ENCODE results near the gene ADAMTS6. TPM values are rescaled to one million over a fixed set of nuclear protein-coding genes. Genes with fewer than 3 reads are reported as not detected.

The ADAMTS6 gene
- total RNA-seq, 2 donors from 2014 or later, result 0.12 to 0.77 TPM

- no peak overlapping the region for H3K9ac ChIP-seq (ENCODE audit: low read depth in 2 of 2, low read length in 2 of 2)
- no peaks in the 10 kb centered on the region for H3K9me3 ChIP-seq
- no peak overlapping the region for H3K27ac ChIP-seq
- no peaks in the 10 kb centered on the region for H3K27me3 ChIP-seq
- intact Hi-C loops (cut with DNase I), result no loop called here
- no peak overlapping the region for H3K4me3 ChIP-seq
- H3K4me1 ChIP-seq, result no peaks in the 10 kb centered on the region
- H3K36me3 ChIP-seq, result no peaks in the 10 kb centered on the region
- TF ChIP-seq, protein P1, sequence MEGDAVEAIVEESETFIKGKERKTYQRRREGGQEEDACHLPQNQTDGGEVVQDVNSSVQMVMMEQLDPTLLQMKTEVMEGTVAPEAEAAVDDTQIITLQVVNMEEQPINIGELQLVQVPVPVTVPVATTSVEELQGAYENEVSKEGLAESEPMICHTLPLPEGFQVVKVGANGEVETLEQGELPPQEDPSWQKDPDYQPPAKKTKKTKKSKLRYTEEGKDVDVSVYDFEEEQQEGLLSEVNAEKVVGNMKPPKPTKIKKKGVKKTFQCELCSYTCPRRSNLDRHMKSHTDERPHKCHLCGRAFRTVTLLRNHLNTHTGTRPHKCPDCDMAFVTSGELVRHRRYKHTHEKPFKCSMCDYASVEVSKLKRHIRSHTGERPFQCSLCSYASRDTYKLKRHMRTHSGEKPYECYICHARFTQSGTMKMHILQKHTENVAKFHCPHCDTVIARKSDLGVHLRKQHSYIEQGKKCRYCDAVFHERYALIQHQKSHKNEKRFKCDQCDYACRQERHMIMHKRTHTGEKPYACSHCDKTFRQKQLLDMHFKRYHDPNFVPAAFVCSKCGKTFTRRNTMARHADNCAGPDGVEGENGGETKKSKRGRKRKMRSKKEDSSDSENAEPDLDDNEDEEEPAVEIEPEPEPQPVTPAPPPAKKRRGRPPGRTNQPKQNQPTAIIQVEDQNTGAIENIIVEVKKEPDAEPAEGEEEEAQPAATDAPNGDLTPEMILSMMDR (IDR thresholded peaks at IDR 0.05), result no peak
- DNase-seq, result no peak
Observed at GRCh38 chr5:65261499-65261898, 220.2 kb downstream of the ADAMTS6 start.

DNA sequence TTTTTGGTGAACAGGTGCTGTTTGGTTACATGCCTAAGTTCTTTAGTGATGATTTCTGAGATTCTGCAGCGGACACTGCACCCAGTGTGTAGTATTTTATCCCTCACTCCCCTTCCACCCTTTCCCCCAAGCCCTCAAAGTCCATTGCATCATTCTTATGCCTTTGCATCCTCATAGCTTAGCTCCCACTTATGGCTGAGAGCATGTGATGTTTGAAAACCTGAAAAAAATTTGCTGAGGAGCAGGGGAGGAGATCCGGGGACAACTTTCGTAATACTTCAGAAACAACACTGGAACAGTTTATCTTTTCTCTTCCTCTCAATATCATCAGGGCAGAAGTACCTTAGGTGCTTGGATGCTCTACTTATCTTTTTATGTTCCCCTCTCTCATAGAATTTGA lies 226.4 kb downstream of the ADAMTS6 start:
- Histone ChIP-seq H3K27ac (no peak overlapping the region), H3K36me3 (no peaks in the 10 kb centered on the region), H3K4me3 (no peak overlapping the region), H3K9ac (ENCODE audit: low read depth in 2 of 2, low read length in 2 of 2) (no peak overlapping the region), H3K9me3 (no peaks in the 10 kb centered on the region), H3K27me3 (no peaks in the 10 kb centered on the region), H3K4me1 (no peaks in the 10 kb centered on the region)
- TF ChIP-seq, protein P1 (IDR thresholded peaks at IDR 0.05), result no peak
- intact Hi-C loops (cut with DNase I), result no loop called here
- no peak for DNase-seq

- Histone ChIP-seq H3K27ac (no peak overlapping the region), H3K36me3 (no peaks in the 10 kb centered on the region), H3K9ac (ENCODE audit: low read depth in 2 of 2, low read length in 2 of 2) (no peak overlapping the region), H3K27me3 (no peaks in the 10 kb centered on the region), H3K9me3 (no peaks in the 10 kb centered on the region), H3K4me3 (no peak overlapping the region), H3K4me1 (no peaks in the 10 kb centered on the region)
- intact Hi-C loops (cut with DNase I), result no loop called here
- TF ChIP-seq, protein P1 (IDR thresholded peaks at IDR 0.05), result no peak
- no peak for DNase-seq
Observed at GRCh38 chr5:65252977-65253376, 228.7 kb downstream of the ADAMTS6 start.

DNA sequence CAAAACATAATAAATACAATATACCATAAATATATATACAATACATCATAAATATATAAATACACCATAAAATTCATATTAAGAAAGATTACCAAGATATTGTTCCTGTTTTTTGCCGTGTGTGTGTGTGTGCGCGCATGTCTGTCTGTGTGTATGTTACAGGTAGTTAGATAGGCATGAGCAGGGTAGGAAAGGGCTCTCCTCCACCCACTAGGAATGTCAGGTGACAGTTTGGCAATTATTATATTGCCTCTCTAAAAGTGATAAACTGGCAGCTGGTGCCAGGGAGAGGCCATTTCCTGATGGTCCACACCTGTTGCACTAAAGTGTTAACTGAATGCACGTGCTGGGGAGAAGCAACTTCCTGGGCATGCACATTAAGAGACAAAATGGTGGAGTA lies 232.8 kb downstream of the ADAMTS6 start:
- TF ChIP-seq, protein P1 (IDR thresholded peaks at IDR 0.05), result no peak
- DNase-seq, result no peak

DNA sequence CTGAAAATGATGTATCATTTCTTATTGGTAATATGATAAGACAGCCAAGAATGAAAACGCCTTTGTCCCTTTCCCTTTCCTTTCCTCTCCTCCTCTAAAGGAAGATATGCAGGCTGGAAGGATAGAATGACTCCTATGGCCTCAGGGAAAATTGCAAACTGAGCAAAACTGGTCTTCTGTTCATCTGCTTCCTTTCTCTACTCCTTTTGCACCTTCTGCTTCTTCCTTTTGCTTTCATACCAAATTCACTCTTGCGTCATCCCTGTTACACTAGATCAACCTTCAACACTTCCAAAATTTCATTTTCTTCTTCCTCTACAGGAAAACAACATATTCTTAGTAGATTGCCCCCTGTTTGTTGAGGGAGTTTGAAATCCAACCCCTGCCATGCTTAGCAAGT lies 234.1 kb downstream of the ADAMTS6 start:
- intact Hi-C loops (cut with DNase I), result no loop called here
- TF ChIP-seq, protein P1 (IDR thresholded peaks at IDR 0.05), result no peak
- no peak overlapping the region for H3K27ac ChIP-seq
- H3K36me3 ChIP-seq, result no peaks in the 10 kb centered on the region
- no peak for DNase-seq
- no peak overlapping the region for H3K4me3 ChIP-seq
- H3K9ac ChIP-seq (ENCODE audit: low read depth in 2 of 2, low read length in 2 of 2), result no peak overlapping the region
- no peaks in the 10 kb centered on the region for H3K27me3 ChIP-seq
- no peaks in the 10 kb centered on the region for H3K4me1 ChIP-seq
- H3K9me3 ChIP-seq, result no peaks in the 10 kb centered on the region

More for the DNA sequence above, 232.8 kb downstream of the ADAMTS6 start:
- Histone ChIP-seq H3K27ac (no peak overlapping the region), H3K9me3 (no peaks in the 10 kb centered on the region), H3K27me3 (no peaks in the 10 kb centered on the region), H3K4me1 (no peaks in the 10 kb centered on the region), H3K36me3 (no peaks in the 10 kb centered on the region), H3K4me3 (no peak overlapping the region), H3K9ac (ENCODE audit: low read depth in 2 of 2, low read length in 2 of 2) (no peak overlapping the region)
- intact Hi-C loops (cut with DNase I), result no loop called here

DNA sequence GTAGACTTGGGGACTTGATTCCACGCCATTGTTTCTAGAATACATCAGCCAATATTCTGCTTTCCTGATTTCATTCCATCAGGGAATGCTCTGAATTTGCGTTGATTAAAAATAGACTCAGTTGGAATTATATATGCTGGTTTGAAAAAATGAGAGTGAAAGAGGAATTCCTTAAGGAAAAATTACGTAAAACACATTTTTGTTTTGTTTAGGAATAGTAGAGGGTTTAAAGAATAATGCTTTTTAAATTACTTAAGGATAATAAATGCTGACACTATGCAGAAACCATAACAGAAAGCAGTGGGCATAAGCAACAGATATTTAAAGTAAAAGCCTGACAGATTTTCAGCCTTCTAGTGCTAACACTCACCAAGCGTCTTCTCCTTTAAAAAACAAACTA lies 235.0 kb downstream of the ADAMTS6 start:
- Histone ChIP-seq H3K4me1 (no peaks in the 10 kb centered on the region), H3K9ac (ENCODE audit: low read depth in 2 of 2, low read length in 2 of 2) (no peak overlapping the region), H3K36me3 (no peaks in the 10 kb centered on the region), H3K9me3 (no peaks in the 10 kb centered on the region), H3K27me3 (no peaks in the 10 kb centered on the region), H3K4me3 (no peak overlapping the region), H3K27ac (no peak overlapping the region)
- TF ChIP-seq, protein P1 (IDR thresholded peaks at IDR 0.05), result no peak
- no peak for DNase-seq
- intact Hi-C loops (cut with DNase I), result no loop called here
